ENCODE measurements around the gene SUDS3.

SUDS3 gene, protein sequence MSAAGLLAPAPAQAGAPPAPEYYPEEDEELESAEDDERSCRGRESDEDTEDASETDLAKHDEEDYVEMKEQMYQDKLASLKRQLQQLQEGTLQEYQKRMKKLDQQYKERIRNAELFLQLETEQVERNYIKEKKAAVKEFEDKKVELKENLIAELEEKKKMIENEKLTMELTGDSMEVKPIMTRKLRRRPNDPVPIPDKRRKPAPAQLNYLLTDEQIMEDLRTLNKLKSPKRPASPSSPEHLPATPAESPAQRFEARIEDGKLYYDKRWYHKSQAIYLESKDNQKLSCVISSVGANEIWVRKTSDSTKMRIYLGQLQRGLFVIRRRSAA

DNA sequence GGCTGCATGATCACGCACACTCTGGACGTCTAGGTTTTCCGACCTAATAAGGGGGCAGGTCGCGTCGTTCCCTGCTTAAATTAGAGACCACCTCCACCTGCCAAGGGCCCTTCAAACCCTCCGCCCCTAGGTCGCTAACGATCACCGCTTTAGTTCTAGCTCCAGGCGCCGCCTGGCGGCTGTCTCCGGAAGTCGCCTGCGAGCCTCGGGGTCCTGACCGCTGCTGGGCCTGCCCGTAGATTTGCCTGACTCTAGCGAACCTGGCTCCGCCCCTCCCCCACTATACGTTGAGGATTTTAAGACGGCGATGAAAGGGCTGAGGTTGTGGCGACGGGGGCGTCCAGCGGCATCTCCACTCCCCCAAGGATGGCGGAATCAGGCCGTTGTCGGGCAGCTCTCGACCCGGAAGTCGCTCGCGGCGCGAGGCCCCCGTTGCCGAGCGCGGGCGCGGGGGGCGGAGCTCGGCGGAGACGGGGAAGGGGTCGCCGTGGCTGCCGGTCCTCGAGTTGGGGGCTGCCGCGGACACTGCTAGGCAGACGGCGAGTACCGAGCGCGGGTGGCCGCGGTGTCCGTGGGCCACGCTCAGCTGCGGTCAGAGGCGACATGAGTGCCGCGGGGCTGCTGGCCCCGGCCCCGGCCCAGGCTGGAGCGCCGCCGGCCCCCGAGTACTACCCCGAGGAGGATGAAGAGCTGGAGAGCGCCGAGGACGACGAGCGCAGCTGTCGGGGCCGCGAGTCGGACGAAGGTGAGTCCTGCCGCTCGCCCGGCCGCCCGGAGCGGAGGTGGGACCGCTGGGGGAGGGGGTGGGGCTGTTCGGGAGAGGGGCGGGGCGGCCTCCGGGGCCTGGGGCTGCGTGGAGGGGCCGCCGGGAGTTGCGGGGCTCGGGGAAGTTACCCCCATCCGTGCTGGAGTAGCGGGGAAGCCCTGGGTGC lies at the start of gene SUDS3:
TSS of gene SUDS3 (plus strand) at position 467 of the 932 bp plus-strand sequence. CDS start at position 604, 137 bp downstream.
- Mint-ChIP-seq H3K27me3 (no peaks in the 10 kb centered on the region), H3K4me1 (ENCODE audit: low read depth) (peaks cover 35% of the 10 kb centered on the region), H3K4me3 (peak within 1 kb of the TSS; percentile 81), H3K36me3 (ENCODE audit: low read depth) (peaks cover 44% of the 10 kb centered on the region), H3K9me3 (no peaks in the 10 kb centered on the region), H3K27ac (peak within 1 kb of the TSS; percentile 98)
- intact Hi-C loops (cut with micrococcal nuclease): loop anchor here (1.0 to 5.0 kb wide), 5 partner anchors 69 to 314 kb away; partner anchors contain the start of gene WSB2

DNA sequence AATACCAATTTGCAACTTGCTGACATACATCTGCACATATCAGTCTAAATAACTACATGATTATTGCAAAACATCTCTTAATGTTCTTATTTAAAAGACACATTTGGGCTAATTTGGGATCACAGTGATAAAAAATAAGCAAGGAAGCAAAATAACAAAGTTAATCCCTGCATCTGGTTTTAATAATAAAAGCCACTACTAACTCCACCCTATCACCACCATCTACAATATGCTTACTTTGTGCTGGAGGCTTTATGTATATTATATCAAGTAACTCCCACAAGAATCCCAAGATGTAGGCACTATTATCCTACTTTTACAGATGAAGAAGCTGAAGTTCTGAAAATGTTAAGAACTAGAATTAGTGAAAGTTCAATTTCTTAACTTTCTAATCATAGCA lies 49.4 kb upstream of the SUDS3 start:
- Mint-ChIP-seq H3K36me3 (ENCODE audit: low read depth) (peaks cover 7% of the 10 kb centered on the region), H3K4me1 (ENCODE audit: low read depth) (peaks cover 34% of the 10 kb centered on the region), H3K27ac (no peak overlapping the region), H3K4me3 (no peak overlapping the region), H3K27me3 (no peaks in the 10 kb centered on the region), H3K9me3 (no peaks in the 10 kb centered on the region)
- intact Hi-C loops (cut with micrococcal nuclease): loop anchor here (5.0 kb wide), 1 partner anchor 40 kb away; no protein-coding TSS in a partner anchor

DNA sequence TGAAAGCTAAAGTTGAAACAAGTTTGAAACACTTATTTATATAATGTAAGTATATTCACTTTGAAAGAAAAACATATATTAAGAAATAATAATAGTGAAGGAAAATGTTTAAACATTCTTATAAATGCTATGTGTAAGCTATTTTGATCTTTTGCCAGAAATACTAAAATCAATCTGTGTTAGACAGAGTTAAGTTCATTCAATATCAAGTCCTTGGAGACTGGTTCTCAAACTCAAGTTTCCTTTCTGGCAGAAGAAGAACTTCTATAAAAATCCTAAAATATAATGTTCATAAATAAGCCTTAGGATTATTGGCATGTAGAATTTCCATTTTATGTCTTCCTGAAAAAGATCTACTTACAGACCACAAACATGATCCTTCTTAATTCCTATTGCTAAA lies 49.0 kb upstream of the SUDS3 start:
- intact Hi-C loops (cut with micrococcal nuclease): loop anchor here (5.0 kb wide), 1 partner anchor 40 kb away; no protein-coding TSS in a partner anchor
- Mint-ChIP-seq H3K4me1 (ENCODE audit: low read depth) (peaks cover 34% of the 10 kb centered on the region), H3K36me3 (ENCODE audit: low read depth) (peaks cover 7% of the 10 kb centered on the region), H3K27ac (peak overlapping the region; percentile 63), H3K9me3 (no peaks in the 10 kb centered on the region), H3K27me3 (no peaks in the 10 kb centered on the region), H3K4me3 (no peak overlapping the region)

DNA sequence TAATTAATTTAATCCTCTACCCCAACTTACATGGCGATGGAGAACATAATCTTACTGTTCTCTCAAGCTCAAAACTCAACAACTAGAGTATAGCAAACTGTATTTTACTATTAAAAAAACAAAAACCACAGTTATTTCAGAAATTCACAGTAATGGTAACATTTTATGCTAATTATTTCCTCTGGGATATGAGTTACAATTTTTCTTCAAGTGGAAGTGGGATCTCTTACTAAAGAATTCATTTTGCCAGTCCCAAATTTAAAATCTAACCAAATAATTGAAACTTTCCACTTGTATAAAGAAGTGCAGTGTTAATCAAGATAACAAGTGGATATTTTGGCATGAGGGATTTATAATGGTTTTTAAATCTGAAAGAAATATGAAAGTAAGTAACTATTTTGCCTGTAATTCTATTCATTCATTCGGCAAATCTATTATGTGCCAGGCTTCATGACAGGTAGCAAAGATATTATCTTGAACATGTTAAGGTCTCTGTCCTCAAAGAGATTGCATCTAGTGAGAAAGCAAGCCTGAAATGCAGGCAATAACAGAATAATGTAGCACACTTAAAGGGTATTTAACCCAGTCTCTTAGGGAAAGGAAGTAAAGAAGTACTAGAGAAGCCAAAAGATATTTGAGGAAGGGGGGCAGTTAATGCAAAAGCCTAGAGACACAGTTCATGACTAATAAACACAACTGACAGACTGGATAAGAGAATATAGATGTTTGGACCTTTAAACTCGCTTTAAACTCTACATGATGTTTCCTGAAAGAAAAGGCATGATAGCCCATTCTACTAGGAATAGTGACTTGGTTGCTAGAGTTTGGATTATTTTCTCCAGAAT lies 47.6 kb upstream of the SUDS3 start:
- H3K27ac Mint-ChIP-seq: no peak overlapping the region
- peaks cover 46% of the 10 kb centered on the region for H3K4me1 Mint-ChIP-seq (ENCODE audit: low read depth)

DNA sequence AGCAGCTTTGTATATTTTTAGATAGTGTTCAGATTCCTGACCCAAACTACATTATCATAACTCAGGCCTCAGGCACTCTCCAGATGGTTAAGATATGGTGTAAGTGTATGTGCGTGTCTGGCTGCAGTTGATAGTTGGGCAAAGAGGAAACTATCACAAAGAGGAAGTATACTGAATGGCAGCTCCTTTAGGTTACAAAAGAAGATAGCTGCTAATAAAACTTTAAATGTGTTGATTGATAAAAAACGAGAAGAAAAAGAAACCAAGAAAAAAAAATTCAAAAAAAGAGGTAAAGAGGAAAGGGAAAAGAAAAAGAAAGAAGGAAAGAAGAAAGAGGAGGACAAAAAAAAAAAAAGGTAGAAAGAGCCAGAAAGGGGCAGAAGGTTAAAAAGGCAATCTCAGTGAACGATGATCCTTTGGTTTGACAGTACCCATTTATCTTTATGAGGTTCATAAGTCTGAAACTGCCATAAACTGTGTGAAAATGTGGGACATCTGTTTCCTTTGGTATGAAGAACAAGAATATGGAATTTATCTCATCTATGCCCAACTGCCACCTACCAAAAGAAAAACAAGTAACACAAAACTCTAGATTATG lies 45.8 kb upstream of the SUDS3 start:
- intact Hi-C loops (cut with micrococcal nuclease): no loop called here
- no peaks in the 10 kb centered on the region for H3K27me3 Mint-ChIP-seq
- peak overlapping the region; percentile 48 for H3K4me3 Mint-ChIP-seq
- peaks cover 42% of the 10 kb centered on the region for H3K4me1 Mint-ChIP-seq (ENCODE audit: low read depth)
- H3K27ac Mint-ChIP-seq: peak overlapping the region; percentile 81
- peaks cover 7% of the 10 kb centered on the region for H3K36me3 Mint-ChIP-seq (ENCODE audit: low read depth)
- no peaks in the 10 kb centered on the region for H3K9me3 Mint-ChIP-seq

More for the DNA sequence above, 47.6 kb upstream of the SUDS3 start:
- peaks cover 7% of the 10 kb centered on the region for H3K36me3 Mint-ChIP-seq (ENCODE audit: low read depth)
- H3K4me3 Mint-ChIP-seq: no peak overlapping the region
- H3K27me3 Mint-ChIP-seq: no peaks in the 10 kb centered on the region
- intact Hi-C loops (cut with micrococcal nuclease): loop anchor here (5.0 kb wide), 1 partner anchor 39 kb away; no protein-coding TSS in a partner anchor
- no peaks in the 10 kb centered on the region for H3K9me3 Mint-ChIP-seq

DNA sequence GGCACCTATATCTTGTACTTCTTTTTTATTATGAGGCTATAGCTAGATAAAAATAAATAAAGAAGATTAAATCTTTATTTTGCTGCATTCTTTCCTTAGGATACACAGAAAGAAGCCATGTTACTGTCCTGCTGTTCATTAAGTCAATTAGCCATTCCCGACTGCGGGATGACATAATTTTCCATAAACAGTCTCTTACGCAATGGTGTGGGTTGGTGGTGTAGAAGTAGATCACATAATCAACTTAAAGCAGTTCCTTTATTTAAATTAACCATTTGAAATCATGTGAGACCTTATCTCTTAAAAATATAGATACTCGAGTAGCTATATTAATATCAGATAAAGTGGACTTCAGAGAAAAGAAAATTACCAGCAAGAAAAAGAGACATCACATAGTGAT lies 43.8 kb upstream of the SUDS3 start:
- Mint-ChIP-seq H3K27ac (peak overlapping the region; percentile 67), H3K36me3 (ENCODE audit: low read depth) (no peaks in the 10 kb centered on the region), H3K4me3 (no peak overlapping the region), H3K9me3 (no peaks in the 10 kb centered on the region), H3K4me1 (ENCODE audit: low read depth) (peaks cover 41% of the 10 kb centered on the region), H3K27me3 (no peaks in the 10 kb centered on the region)
- intact Hi-C loops (cut with micrococcal nuclease): no loop called here

DNA sequence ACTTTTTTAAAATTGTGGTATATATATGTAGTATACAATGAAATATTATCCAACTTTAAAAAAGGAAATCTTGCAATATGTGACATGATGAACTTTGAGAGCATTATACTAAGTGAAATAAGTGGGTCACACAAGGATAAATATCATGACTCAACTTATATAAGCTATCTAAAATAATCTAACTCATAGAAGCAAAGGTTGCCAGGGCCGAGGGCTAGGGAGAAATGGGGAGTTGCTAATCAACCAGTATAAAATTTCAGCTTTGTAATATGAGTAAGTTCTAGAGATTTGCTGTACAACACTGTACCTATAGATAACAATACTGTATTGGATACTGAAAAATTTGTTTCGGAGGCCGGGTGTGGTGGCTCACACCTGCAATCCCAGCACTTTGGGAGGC lies 42.1 kb upstream of the SUDS3 start:
- intact Hi-C loops (cut with micrococcal nuclease): no loop called here
- Mint-ChIP-seq H3K27me3 (no peaks in the 10 kb centered on the region), H3K4me3 (no peak overlapping the region), H3K4me1 (ENCODE audit: low read depth) (peaks cover 34% of the 10 kb centered on the region), H3K27ac (no peak overlapping the region), H3K9me3 (no peaks in the 10 kb centered on the region), H3K36me3 (ENCODE audit: low read depth) (peaks cover 5% of the 10 kb centered on the region)

DNA sequence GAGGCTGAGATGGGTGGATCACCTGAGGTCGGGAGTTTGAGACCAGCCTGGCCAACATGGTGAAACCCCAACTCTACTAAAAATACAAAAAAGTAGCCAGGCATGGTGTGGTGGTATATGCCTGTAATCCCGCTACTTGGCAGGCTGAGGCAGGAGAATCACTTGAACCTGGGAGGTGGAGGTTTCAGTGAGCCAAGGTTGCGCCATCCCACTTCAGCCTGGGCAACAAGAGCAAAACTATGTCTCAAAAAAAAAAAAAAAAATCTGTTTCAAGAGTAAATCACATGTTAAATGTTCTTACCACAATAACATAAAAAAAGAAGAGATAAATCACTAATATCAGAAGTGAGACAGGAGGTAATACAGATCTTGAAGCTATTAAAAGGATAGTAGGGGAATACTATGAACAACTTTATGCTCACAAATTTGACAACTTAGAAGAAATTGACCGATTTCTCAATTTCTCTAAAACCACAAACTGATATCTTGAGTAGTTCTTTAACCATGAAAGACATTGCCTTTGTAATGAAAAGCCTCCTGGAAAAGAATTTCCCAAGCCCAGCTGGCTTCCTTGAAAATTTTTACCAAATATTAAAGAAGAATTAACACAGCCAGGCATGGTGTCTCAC lies 41.3 kb upstream of the SUDS3 start:
- Mint-ChIP-seq H3K4me3 (no peak overlapping the region), H3K27me3 (no peaks in the 10 kb centered on the region), H3K9me3 (no peaks in the 10 kb centered on the region), H3K4me1 (ENCODE audit: low read depth) (peaks cover 34% of the 10 kb centered on the region), H3K27ac (no peak overlapping the region), H3K36me3 (ENCODE audit: low read depth) (peaks cover 5% of the 10 kb centered on the region)
- intact Hi-C loops (cut with micrococcal nuclease): no loop called here

DNA sequence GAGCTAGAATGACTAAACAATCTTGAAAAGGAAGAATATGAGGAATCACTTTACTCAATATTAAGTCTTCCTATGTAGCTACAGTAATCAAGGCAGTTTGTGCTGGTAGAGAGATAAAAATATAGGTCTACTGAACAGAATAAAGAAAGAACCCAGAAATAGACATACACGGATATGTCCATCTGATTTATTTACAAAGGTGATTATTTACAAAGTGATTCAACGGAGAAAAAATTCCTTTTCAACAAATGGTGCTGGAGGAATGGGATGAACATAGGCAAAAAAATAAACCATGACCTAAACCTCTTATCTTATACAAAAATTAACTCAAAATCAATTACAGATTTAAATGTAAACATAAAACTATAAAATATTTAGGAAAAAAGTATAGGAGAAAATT lies 40.2 kb upstream of the SUDS3 start:
- no peaks in the 10 kb centered on the region for H3K27me3 Mint-ChIP-seq
- H3K4me1 Mint-ChIP-seq (ENCODE audit: low read depth): peaks cover 28% of the 10 kb centered on the region
- peaks cover 5% of the 10 kb centered on the region for H3K36me3 Mint-ChIP-seq (ENCODE audit: low read depth)
- H3K27ac Mint-ChIP-seq: no peak overlapping the region
- H3K9me3 Mint-ChIP-seq: no peaks in the 10 kb centered on the region
- intact Hi-C loops (cut with micrococcal nuclease): no loop called here
- H3K4me3 Mint-ChIP-seq: no peak overlapping the region

DNA sequence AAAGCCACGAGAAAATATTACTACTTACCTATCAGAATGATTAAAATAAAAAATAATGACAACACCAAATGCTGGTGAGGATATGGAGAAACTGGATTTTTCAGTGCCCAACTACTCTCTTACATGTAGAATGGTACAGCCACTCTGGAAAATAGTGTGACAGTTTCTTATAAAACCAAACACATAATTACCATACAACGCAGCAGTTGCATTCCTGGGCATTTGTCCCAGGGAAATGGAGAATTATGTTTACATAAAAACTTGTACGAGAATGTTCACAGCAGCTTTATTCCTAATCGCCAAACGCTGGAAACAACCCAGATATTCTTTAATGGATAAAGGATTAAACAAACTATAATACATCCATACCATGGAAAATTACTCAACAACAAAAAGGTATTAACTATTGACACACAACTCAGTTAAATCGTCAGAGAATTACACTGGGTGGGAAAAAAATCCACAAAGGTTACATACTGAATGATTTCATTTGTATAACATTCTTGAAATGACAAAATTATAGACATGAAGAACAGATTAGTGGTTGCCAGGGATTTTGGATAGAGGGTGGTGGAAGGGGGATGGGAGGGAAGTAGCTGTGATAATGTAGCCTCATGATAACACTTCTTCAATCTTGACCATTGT lies 39.0 kb upstream of the SUDS3 start:
- no peak overlapping the region for H3K27ac Mint-ChIP-seq
- no peak overlapping the region for H3K4me3 Mint-ChIP-seq
- intact Hi-C loops (cut with micrococcal nuclease): no loop called here
- peaks cover 28% of the 10 kb centered on the region for H3K4me1 Mint-ChIP-seq (ENCODE audit: low read depth)
- H3K36me3 Mint-ChIP-seq (ENCODE audit: low read depth): peaks cover 5% of the 10 kb centered on the region
- no peaks in the 10 kb centered on the region for H3K9me3 Mint-ChIP-seq
- no peaks in the 10 kb centered on the region for H3K27me3 Mint-ChIP-seq

DNA sequence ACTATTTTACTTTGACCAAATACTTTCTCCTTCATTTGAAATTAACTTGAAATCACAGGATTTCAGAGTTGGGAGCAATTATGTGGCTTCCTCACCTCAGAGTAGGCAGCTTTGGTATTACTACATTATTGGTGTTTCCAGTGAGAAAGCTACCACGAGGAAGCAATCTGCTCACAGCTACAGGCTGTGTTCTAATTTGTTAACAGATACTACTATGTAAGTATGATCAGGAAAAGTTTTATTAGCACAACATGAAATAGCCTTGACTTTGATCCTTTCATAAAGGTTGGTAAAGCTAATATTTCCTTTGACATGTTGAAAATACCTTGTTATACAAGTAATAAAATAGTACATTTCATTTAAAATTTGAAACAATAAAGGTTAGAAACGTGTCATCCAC lies 34.3 kb upstream of the SUDS3 start:
- intact Hi-C loops (cut with micrococcal nuclease): no loop called here
- Mint-ChIP-seq H3K9me3 (no peaks in the 10 kb centered on the region), H3K4me1 (ENCODE audit: low read depth) (peaks cover 21% of the 10 kb centered on the region), H3K4me3 (no peak overlapping the region), H3K27me3 (no peaks in the 10 kb centered on the region), H3K27ac (no peak overlapping the region), H3K36me3 (ENCODE audit: low read depth) (peaks cover 5% of the 10 kb centered on the region)

DNA sequence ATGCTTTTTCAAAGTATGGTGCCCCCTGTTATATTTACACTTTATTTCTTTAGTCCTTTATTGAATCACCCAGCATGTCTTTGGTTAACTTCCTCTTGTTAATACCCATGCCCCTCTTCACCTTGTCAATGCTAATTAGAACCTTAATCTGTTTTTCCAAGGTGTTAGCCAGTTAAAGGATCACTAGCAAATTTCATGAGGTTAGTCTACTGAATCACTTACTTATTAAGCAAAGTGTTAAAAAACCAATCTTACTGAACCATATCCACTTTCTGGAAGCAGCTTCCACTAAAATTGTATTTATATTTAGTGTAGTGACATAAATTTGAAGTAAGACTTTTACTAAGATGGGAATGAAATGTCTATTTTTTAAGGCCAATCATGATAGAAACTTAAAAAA lies 31.5 kb upstream of the SUDS3 start:
- Mint-ChIP-seq H3K27me3 (no peaks in the 10 kb centered on the region), H3K4me3 (no peak overlapping the region), H3K4me1 (ENCODE audit: low read depth) (peaks cover 32% of the 10 kb centered on the region), H3K27ac (no peak overlapping the region), H3K36me3 (ENCODE audit: low read depth) (no peaks in the 10 kb centered on the region), H3K9me3 (no peaks in the 10 kb centered on the region)
- intact Hi-C loops (cut with micrococcal nuclease): no loop called here
